ENCODE results near the gene RAN. TPM values are rescaled to one million over a fixed set of nuclear protein-coding genes. Genes with fewer than 3 reads are reported as not detected.

The RAN gene
- 756 and 867 TPM in 2 replicates for total RNA-seq

DNA sequence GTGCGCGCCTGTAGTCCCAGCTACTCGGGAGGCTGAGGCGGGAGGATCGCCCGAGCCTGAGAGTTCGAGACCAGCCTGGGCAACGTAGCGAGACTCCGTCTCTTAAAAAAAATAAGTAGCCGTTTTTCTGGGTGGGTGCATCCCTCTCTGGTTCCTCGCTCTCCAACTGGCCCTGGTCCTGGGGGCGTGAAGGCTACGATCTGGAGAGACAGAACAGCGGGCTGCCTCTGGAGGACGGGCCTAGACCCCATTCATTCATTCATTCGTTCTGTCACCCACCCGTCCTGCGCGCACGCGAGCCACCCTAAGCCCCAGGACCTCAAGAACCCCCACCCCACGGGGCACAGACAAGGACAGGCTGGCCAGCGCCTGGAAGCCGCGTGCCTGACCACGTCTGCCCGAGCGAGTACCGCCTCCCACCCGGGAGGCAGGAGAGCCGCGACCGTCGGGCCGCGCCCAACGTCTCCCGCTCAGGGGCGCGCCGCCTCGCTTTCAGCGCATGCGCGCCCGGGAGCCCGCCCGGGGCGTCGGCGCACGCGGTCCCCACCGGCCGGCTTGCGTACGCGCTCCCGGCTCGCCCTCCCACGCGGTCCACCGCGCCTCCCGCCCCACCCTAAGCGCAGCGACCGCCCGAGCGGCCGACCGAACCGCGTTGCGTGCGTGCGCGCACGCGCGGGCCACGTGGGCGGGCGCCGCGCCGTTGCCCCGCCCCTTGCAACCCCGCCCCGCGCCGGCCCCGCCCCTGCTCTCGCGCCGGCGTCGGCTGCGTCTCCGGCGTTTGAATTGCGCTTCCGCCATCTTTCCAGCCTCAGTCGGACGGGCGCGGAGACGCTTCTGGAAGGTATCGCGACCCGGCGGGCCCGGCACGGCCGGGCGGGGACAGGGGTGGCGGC, at the start of gene RAN:
Gene RAN, plus strand, starts transcription at position 781 of the 893 bp plus-strand sequence. CDS start 528 bp downstream, outside the sequence.

DNA sequence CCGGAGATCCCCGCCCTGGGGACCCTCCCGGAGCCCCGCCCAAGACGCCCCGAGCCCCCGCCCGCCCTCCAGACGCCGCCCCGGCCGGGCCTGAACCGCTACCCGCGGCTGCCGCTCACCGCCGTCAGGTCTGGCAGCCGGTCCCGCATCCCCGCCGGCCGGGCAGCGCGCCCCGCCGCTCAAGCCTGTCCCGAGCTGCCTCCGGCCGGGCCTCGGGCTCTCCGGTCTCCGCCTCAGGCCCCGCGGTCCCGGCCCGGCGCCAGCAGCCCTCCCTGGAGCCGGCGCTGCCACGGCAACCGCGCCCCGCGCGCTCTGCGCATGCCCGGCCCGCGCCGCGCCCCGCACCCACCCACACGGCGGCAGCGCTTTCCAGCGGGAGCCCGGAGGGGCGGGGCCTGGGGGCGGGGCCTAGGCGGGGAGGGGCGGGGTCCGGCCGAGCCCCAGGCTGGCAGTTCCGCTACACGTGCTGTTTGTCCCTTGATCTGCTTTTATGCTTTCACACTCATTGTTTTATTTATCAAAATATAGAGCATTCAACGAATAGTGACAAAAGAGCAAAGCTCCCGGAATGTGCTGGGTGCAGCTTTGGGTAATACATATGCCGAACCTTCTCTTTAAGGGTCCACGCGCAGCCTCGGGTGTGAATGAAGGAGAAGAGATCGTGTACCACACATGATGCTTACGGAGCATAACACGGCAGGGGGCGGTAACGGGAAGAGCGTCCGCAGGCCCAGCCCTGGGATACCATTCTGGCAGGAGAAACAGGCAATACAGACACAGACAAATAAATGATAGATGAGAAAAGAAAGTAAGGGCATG, 32.7 kb upstream of the RAN start, which contains the start of gene STX2:
Gene STX2, minus strand, starts transcription at position 300 of the 819 bp plus-strand sequence. Its CDS starts 151 bp downstream, at position 149.

Small RNA genes lying within 50 kb of the gene (small RNA-seq; reads per million reads assigned to genes)
- gene RF00019: not detected
- gene RNU6-1077P: not detected

Other genes with a start within 250 kb of the RAN start
- not detected in 2 replicates for gene RIMBP2, start 155.8 kb upstream of the RAN start, total RNA-seq
- gene STX2, start 32.8 kb upstream of the RAN start, total RNA-seq: 26.5 and 45.7 TPM in 2 replicates
- gene ADGRD1, start 81.8 kb downstream of the RAN start, total RNA-seq: 0.39 and 1.5 TPM in 2 replicates